SU-DHL-6 (cell line): ENCODE results near the gene SMIM15.

Source experiments
- CTCF ChIP-seq: fragments of 200-600 bp; sonication (generic); IDR thresholded peaks from one replicate; pipeline ENCODE4 v1.5.1; 2017; ENCODE audit warnings: antibody characterized with exemption, mild to moderate bottlenecking, low read length, moderate library complexity; ENCODE audit not compliant: insufficient read depth, poor library complexity, severe bottlenecking
- EZH2phosphoT487 ChIP-seq: fragments of 200-600 bp; sonication (generic), shearing (Covaris generic); conservative IDR thresholded peaks from 2 replicates; pipeline ENCODE4 v1.6.1; 2018; ENCODE audit warnings: mild to moderate bottlenecking, antibody characterized with exemption, low read length, moderate library complexity, mixed read lengths

GRCh38 chr5:61119066-61119465, 43.2 kb downstream of the SMIM15 start:
- TF ChIP-seq CTCF (no peak), EZH2phosphoT487 (no peak)
